ENCODE measurements around the gene MRAP.

- TF ChIP-seq CTCF (IDR thresholded peaks at IDR 0.05; ENCODE audit: low read length) (no peak), EZH2 (IDR thresholded peaks at IDR 0.05; ENCODE audit: borderline replicate concordance, low read length) (no peak)
Observed at GRCh38 chr21:32350981-32351380, 52.3 kb downstream of the MRAP start.
